Keratinocyte (primary cell): ENCODE data around the gene RAB6D.
"Not testable (repeated sequence)": the region's sequence is repeated elsewhere in the genome, so short reads cannot be mapped to it uniquely, and the experiment has no call there.

ENCODE experiments used
- EZH2 ChIP-seq: IDR thresholded peaks from one replicate; pipeline ENCODE4 v1.6.1; 2012; ENCODE audit warnings: inconsistent platforms, mild to moderate bottlenecking, low read length, moderate library complexity
- TF ChIP-seq, protein P1 (sequence below), 3 experiments: IDR thresholded peaks in 1 of 3; conservative IDR thresholded peaks in 1 of 3; optimal IDR thresholded peaks in 1 of 3; 2 replicates in 2 of 3; 3 replicates in 1 of 3; pipeline versions ENCODE3 to v1.5.1; 2011; ENCODE audit warnings: low read length in 3 of 3, mild to moderate bottlenecking in 3 of 3, moderate library complexity in 2 of 3, control low read depth in 1 of 3, inconsistent platforms in 1 of 3; ENCODE audit not compliant: insufficient read depth in 2 of 3; ENCODE audit errors: extremely low read depth in 1 of 3

DNA sequence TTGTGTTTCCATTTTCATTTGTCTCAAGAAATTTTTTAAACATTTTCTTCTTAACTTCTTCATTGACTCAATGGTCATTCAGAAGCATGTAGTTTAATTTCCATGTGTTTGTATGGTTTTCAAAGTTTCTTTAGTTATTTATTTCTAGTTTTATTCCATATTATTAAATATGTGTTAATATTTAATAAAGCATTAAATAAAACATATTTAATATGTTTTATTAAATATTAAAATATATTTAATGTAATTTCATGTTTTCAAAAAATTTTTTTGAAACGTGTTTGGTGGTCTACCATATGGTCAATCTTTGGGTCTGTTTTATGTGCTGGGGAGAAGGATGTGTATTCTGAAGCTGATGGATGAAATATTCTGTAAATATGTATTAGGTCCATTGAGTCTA is 32.2 kb upstream of the RAB6D start:
- TF ChIP-seq, protein P1, sequence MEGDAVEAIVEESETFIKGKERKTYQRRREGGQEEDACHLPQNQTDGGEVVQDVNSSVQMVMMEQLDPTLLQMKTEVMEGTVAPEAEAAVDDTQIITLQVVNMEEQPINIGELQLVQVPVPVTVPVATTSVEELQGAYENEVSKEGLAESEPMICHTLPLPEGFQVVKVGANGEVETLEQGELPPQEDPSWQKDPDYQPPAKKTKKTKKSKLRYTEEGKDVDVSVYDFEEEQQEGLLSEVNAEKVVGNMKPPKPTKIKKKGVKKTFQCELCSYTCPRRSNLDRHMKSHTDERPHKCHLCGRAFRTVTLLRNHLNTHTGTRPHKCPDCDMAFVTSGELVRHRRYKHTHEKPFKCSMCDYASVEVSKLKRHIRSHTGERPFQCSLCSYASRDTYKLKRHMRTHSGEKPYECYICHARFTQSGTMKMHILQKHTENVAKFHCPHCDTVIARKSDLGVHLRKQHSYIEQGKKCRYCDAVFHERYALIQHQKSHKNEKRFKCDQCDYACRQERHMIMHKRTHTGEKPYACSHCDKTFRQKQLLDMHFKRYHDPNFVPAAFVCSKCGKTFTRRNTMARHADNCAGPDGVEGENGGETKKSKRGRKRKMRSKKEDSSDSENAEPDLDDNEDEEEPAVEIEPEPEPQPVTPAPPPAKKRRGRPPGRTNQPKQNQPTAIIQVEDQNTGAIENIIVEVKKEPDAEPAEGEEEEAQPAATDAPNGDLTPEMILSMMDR (optimal IDR thresholded peaks at IDR 0.05 in 1 of 3, IDR thresholded peaks at IDR 0.05 in 1 of 3, conservative IDR thresholded peaks at IDR 0.05 in 1 of 3; ENCODE audit: extremely low read depth in 1 of 3, insufficient read depth in 2 of 3, low read length in 3 of 3) = not testable (repeated sequence)
- not testable (repeated sequence) for TF ChIP-seq EZH2
